Activated CD4-positive, alpha-beta T cell treated with anti-CD3 and anti-CD28 coated beads, Interleukin-2, Interleukin-4, amounts not matched to agents 100 ng/mL and 50 ng/mL, durations not matched to agents 16 hours and 8 hours (primary cell): ENCODE results near the gene COMT.
A peak's percentile ranks its signal among the peaks of the same experiment; 100 is the strongest.

Source experiments
- DNase-seq: peaks from one replicate; pipeline ENCODE4 v3.0.0-alpha.2; 2020; ENCODE audit warnings: low spot score

COMT gene

DNA sequence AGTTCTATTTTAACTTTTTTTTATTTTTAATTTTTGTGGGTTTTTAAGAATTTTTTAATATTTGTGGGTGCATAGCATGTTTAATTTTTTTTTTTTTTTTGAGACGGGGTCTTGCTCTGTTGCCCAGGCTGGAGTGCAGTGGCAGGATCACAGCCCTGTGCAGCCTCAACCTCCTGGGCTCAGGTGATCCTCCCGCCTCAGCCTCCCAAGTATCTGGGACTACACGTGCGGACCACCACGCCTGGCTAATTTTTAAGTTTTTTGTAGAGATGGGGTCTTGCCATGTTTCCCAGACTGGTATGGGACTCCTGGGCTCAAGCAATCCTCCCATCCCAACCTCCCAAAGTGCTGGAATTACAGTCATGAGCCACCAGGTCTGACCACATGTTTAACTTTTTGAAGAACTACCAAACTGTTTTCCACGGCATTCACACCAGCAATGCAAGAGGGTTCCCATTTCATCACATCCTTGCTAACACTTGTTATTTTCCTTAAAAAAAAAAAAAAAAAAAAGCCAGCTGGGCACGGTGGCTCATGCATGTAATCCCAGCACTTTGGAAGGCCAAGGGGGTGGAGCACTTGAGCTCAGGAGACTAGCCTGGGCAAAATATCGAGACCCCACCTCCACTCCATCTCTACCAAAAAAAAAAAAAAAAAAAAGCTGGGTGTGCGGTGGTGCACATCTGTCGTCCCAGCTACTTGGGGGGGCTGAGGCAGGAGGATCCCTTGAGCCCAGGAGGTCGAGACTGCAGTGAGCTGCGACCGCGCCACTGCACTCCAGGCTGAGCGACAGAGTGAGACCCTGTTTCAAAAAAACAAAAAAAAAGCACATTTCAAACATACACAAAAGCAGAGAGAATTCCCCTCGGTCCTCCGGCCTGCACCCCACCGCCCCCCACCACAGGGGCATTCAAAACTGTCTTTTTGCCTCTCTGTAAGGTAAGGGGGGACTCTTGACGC lies 16.8 kb downstream of the COMT start:
- no peak for DNase-seq

DNA sequence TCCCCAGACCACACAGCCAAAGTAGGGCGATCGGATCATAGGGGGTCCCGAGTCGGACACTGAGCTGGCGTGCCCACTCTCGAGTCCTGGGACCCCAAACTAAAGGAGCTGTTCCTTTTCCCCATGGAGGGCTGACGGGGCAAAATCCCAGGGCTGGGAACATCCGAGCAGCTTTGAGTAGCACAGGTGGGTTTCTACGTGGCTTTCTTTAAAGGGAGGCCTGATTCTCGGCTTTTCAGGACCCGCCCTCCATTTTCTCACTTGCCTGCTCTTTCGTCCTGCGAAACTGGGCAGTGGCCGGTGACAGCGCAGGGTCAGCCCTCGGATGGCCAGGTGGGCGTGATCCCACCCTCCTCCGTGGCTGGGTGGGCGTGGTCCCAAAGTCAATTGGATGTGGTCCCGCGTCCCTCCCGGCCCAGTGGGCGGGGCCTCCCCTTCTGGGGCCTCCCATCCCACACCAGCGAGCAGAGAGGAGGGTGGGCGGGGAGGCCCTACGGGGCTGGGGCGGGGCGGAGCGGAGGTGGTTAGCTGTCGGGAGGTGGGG lies 17.5 kb downstream of the COMT start:
- no peak for DNase-seq

DNA sequence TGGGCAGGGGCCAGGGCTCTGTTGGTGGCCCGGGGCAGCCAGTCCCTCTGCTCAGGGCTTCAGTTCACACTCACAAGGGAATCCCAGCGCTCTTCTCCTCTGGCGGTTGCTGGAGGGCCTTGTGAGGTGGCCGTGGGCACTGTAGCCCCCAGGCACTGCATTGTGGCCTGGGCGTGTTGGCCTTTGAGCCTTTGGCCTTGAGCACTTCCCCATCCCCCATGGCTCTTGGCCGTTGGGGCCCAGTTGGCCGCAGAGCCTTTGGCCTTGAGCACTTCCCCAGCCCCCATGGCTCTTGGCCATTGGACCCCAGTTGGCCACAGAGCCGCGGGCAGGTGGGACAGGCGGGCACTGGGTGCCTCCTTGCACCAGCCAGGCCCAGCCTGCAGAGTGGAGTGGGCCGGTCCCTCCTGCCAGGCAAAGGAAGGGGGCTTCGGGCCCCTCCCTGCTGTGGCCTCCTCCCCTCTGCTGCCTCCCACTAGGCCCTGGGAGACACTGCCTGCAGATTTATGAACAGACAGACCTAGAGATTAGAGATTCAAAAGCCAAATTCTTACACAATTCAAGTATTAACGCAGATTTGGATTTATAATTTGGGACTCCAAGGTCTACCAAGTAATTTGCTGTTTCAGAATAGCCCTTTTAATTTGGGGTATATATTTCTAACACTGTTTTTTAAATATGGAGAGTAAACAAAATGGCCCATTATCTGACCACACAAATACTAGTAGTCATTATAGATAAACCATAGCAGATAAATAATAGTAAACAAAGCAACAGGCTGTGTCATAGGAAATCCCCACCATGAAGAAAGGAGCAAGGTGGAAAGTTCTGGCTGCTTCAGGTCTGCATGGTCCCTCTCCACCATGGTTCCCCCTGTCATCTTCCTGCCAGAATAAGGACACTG lies 18.3 kb downstream of the COMT start:
- no peak for DNase-seq

DNA sequence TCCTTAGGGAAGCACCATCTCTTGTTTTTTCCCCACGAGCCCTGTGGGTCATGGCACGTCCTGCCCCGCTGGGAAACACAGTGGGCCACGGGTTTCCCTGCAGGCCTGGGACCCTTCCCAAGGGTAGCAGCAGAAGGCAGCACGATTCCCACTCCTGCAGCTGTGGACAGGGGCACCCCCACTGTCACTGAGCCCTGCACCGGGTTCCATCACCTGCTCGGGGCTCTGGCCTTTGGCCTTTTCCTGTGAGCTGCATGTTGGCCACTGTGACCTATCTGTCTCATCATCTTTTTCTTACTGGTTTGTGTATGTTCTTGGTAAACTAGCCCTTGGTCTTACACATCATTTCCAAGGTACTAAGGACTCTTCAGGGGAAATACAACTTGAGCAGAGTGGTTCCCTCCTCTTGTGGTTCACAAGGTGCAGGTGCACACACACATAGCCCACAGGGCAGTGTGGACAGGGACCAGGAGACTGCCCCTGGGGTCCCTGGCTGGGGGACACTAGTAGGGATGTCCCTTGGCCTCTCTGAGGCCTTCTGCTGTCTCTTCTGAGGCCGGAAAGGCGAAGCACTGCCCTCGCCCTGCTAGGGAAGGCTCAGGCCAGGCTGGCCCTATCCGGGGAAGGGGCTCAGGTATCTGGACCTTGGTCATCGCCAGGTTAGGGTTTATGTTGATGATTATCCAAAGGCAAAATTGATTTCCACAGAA lies 19.1 kb downstream of the COMT start:
- no peak for DNase-seq

DNA sequence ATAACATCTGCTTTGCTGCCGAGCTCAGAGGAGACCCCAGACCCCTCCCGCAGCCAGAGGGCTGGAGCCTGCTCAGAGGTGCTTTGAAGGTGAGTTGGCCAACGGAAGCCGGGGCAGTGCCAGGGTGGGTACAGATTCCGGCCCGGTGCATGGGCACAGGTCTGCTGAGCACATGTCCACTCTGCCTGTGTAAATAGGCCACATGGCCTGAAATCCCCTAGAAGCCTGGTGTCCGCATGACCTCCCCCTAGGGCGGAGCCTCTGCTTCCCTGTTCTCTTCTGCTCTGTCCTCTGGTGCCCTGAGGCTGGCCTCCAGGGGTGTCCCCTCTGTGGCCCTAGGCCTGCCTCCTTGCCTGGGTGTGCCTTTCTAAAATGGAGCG lies 19.6 kb downstream of the COMT start:
- DNase-seq = no peak

DNA sequence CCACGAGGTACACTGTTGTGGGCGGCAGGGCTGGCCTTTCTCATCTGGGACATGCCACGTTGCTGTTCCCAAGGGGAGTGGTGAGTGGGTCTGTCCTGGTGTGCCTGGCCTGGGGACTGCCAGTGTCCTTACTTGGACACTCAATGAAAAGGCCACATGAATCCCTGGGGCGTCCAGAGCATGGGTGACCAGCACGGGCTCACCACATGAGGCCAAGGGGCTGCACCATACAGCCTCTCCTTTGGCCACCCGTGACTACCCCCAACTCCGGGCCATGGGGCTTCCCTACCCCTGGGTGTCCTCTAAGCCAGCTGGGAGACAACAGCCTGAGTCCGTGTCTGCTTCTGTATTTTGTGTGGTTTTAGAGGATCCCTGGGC lies 20.3 kb downstream of the COMT start:
- no peak for DNase-seq

DNA sequence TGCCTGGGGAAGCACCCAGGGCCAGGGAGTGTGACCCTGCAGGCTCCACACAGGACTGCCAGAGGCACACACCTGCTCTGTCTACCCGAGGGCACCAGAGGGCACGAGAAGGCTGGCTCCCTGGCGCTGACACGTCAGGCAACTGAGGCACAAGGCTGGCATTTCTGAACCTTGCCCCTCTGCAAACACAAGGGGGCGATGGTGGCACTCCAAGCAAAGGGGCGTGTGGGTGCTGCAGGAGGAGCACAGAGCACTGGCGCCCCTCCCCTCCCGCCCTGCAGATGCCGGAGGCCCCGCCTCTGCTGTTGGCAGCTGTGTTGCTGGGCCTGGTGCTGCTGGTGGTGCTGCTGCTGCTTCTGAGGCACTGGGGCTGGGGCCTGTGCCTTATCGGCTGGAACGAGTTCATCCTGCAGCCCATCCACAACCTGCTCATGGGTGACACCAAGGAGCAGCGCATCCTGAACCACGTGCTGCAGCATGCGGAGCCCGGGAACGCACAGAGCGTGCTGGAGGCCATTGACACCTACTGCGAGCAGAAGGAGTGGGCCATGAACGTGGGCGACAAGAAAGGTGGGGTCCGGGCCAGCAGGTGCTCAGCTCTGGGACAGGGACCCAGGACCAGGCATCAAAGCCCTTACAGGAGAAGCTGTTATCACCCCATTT lies 20.8 kb downstream of the COMT start:
- peak; percentile 74 for DNase-seq

DNA sequence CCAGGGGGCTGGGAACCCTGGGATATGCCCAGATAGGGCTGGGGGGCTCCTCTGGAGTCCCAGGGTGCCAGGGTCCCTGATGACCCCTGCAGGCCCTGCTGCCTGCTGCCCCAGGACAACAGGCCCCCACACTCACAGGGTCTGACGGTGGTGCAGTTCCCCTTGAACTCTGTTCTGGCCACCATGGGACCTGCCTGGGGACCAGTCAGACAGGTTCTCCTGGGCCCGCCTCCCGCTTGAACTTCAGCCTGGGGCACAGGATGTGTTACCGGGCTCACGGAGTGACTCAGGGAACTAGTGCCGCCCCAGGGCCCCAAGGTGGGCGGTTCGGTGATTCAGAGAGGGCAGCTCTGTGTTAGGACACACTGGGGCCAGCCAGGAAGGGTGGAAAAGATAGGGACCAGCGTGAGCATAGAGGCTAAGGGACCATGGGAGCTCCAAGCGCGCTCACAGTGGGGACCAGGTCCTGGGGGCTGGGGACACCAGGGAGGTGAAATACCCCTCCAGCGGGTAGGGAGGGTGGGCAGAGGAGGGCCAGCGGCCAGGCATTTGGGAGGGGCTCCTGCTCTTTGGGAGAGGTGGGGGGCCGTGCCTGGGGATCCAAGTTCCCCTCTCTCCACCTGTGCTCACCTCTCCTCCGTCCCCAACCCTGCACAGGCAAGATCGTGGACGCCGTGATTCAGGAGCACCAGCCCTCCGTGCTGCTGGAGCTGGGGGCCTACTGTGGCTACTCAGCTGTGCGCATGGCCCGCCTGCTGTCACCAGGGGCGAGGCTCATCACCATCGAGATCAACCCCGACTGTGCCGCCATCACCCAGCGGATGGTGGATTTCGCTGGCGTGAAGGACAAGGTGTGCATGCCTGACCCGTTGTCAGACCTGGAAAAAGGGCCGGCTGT lies 21.6 kb downstream of the COMT start:
- DNase-seq = no peak

DNA sequence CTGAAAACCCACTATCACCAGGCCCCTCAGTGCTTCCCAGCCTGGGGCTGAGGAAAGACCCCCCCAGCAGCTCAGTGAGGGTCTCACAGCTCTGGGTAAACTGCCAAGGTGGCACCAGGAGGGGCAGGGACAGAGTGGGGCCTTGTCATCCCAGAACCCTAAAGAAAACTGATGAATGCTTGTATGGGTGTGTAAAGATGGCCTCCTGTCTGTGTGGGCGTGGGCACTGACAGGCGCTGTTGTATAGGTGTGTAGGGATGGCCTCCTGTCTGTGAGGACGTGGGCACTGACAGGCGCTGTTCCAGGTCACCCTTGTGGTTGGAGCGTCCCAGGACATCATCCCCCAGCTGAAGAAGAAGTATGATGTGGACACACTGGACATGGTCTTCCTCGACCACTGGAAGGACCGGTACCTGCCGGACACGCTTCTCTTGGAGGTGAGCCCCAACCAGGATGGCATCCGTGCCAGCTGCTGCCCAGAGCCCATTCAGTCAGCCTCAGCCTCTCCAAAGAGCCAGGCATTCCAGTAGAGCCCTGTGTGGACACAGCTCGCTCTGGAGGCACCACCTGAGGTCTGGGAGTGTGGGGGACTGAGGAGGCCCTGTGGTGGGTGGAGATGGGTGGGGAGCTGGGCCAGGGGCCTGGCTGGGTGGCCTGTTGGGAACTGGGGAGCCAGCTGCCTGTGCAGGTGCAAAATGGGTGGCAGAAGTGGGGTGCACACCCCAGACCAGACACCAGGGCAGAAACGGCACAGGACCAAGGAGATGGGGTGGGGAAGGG lies 22.5 kb downstream of the COMT start:
- DNase-seq = no peak

DNA sequence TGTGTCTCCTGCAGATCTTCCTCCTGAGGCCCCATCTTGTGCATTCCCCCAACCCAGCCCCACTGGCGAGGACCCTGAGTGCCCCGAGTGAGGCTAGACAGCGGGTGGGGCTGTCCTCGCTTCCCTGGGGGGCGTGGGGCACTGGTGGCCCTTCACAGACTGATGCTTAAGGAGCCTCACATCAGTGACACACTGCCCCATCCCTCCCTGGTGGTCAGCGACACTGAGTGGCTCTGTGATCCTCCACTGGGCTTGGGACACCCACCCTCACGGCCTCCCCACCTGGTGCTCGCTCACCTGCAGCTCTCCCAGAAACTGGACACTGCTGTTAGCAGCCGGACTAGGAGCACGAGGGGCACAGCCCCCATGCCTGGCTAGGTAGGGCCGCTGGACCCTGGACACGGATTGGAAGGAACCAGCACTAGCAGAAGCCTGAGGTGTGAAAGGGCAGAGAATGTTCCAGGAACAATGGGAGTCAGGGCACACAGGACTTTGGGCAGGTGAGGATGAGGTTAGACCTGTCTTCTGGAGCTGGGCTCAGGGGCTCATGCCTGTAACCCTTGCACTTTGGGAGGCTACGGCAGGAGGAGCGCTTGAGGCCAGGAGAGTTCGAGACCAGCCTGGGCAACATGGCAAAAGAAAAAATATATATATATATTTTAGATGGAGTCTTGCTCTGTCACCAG lies 23.3 kb downstream of the COMT start:
- no peak for DNase-seq

DNA sequence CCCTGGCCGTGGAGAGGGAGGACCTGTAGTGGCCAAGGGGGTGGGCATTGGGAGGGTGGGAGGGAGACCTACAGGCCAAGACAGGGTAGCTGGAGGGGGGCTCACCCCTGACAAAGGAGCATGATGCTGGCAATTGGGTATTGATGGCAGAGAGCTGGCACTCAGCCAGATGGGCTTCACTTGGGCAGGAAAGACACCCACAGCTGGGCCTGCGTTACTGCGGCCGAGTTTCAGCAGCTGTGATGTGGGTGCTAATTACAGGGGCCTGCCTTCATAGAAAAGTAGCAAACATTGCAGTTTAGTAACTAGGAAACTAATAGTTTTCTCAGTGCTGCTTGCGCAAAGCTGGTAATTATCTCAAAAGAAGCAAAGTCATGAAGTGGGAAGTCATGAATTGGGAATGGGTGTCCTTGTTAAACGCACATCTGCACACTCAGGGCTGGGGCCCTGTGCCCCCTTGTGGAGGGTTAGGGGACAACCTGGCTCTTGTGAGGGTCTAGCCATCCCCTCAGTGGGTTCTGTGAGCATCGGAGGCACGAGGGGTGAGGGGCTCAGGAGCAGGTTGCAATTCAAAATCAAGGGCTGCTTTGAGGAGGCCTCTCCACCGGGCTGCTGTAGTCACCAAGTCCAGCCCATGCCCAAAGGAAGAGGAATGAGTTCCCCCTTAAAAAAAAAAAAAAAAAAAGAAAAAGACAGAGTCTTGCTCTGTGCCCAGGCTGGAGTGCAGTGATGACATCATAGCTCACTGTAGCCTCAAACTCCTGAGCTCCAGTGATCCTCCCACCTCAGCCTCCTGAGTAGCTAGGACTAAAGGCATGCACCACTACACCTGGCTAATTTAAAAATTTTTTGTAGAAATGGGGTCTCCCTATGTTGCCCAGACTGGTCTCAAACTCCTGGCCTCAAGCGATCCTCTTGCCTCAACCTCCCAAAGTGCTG lies 24.5 kb downstream of the COMT start:
- no peak for DNase-seq

DNA sequence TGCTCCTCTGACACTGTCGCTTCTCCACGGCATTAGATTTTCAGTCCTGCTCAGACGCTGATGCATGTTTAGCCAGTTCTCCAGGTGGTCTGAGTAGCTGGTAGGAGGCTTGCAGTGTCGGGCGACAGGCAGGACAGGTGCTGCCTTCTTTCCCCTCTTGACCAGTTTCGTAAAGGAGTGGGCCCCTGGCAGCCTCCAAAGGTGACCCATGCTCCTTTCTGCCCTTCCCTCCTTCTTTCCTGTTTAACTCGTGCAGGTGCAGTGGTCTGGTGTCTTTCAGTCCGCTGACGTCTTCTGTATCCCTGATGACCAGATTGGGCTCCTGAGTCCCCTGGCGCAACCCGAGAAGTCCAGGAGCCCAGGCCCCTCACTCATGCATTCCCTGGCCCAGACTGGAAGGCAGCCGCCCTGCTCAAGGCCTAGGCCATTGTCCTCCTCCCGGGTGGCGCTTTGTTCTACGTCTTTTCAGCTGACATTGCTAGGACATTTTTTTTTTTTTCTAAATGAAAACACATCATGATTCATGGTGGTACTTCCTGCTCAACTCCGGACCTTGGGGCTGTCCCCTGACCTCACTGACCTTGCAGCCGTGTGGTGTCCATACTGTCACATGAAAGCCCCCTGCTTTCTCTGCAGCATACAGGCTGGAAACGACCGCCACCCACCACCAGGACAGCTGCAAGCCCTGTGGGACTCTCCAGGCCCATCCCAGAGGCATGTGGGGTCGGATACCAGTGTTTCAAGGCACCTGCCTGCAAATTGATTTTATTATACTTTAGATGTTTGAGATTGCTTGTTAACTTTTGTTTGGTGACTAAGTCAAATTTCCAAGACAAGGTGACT lies 25.6 kb downstream of the COMT start:
- DNase-seq = no peak

DNA sequence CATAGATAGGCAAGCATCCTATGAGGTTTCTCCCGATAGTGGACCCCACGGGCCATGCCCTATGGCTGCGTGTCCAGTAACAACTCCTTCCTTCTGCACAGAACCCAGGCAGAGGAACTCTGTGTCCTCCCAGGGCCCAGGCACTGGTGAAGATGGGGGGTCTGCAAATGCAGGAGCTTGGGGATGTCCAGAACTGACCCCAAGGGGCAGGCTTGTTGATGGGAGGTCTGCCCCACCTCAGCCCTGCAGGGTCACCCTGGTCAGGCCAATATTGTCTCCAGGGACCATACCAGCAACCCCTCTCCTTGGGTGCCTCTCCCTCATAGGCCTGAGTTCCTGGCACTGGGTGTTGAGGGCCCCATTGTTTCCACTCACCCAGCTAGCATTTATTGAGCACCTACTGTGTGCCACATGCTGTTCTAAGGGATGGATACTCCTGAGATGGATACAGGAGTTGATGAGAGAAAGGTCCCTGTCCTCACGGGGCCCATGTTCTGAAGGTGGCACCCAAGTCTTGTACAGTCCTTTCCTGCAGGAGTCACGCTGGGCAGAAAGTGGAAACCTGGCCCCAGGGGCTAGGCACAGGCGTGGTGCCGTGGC lies 26.4 kb downstream of the COMT start:
- DNase-seq = no peak

DNA sequence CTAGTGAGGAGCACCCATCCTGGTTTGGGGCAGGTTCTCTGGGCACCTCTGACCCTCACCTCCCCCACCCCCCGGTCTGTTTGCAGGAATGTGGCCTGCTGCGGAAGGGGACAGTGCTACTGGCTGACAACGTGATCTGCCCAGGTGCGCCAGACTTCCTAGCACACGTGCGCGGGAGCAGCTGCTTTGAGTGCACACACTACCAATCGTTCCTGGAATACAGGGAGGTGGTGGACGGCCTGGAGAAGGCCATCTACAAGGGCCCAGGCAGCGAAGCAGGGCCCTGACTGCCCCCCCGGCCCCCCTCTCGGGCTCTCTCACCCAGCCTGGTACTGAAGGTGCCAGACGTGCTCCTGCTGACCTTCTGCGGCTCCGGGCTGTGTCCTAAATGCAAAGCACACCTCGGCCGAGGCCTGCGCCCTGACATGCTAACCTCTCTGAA lies 26.9 kb downstream of the COMT start:
- DNase-seq = no peak

DNA sequence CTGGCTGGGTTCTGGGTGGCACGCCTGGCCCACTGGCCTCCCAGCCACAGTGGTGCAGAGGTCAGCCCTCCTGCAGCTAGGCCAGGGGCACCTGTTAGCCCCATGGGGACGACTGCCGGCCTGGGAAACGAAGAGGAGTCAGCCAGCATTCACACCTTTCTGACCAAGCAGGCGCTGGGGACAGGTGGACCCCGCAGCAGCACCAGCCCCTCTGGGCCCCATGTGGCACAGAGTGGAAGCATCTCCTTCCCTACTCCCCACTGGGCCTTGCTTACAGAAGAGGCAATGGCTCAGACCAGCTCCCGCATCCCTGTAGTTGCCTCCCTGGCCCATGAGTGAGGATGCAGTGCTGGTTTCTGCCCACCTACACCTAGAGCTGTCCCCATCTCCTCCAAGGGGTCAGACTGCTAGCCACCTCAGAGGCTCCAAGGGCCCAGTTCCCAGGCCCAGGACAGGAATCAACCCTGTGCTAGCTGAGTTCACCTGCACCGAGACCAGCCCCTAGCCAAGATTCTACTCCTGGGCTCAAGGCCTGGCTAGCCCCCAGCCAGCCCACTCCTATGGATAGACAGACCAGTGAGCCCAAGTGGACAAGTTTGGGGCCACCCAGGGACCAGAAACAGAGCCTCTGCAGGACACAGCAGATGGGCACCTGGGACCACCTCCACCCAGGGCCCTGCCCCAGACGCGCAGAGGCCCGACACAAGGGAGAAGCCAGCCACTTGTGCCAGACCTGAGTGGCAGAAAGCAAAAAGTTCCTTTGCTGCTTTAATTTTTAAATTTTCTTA lies 27.8 kb downstream of the COMT start:
- no peak for DNase-seq

DNA sequence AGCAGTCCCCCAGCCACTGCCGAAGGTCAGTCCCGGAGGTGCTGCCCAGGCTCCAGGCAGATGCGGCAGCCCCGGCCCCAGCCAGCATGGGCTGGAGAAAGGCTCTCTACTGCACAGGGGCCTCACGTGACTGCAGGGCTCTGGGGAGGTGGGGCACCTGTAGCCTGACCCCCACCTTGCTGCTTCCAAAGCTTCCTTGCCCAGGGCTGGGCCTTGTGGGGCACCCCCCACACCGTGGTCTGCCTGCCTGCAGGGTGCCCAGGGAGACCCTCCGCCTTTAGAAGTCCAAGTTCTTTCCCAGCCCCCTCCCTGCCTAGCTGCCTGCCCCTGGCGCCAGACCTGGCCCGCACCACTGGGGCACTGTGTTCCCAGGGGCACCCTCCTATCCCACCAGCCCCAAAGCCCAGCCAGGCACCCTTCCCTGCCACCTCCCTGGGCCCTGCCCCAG lies 28.5 kb downstream of the COMT start:
- no peak for DNase-seq
